SK-N-MC (cell line): ENCODE measurements around the gene PLG.

Experiments used
- EZH2 ChIP-seq: fragments of 200-600 bp; sonication (generic); IDR thresholded peaks from one replicate; pipeline ENCODE4 v1.6.1; 2017; ENCODE audit warnings: antibody characterized with exemption
- FOXP2 ChIP-seq: optimal IDR thresholded peaks from 2 replicates; pipeline ENCODE3; 2011; ENCODE audit warnings: mild to moderate bottlenecking, moderate library complexity; ENCODE audit not compliant: insufficient read depth; ENCODE audit errors: extremely low read length, control extremely low read depth
- POLR2AphosphoS5 ChIP-seq: IDR thresholded peaks from 2 replicates; pipeline ENCODE4 v1.6.1; 2012; ENCODE audit warnings: mild to moderate bottlenecking, low read depth, low read length, borderline replicate concordance

DNA sequence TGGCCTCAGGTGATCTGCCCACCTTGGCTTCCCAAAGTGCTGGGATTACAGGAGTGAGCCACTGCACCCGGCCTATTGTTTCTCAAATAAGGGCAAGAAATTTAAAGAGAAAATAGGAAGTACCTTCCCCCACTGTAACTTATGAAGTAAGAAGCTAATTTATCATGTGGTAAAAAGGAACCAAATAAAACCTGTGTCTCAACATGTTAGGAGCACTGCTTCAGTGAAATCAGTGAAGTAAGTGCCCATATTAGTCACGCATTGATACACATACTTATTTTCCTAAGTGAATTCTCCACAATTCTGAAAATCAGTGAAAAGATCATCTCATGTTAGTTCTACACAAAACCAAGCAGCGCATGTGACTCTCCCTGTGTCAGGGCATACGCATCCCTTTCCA lies 23.8 kb upstream of the PLG start:
- TF ChIP-seq EZH2 (no peak), POLR2AphosphoS5 (no peak), FOXP2 (no peak)
